Kidney epithelial cell (primary cell): ENCODE results near the gene SLC25A21. TPM values are rescaled to one million over a fixed set of nuclear protein-coding genes. Genes with fewer than 3 reads are reported as not detected.

Source experiments
- DNase-seq: peaks from one replicate; pipeline ENCODE4 v3.0.0-alpha.2; 2010; ENCODE audit warnings: low read depth
- H3K27me3 ChIP-seq: 2 replicates; pipeline ENCODE4 v1.6.0; 2011; ENCODE audit warnings: low read length; ENCODE audit not compliant: control insufficient read depth, insufficient read depth
- H3K36me3 ChIP-seq: 2 replicates; pipeline ENCODE4 v1.5.1; 2011; ENCODE audit warnings: low read length; ENCODE audit not compliant: control insufficient read depth, insufficient read depth
- H3K4me3 ChIP-seq: 2 replicates; pipeline ENCODE4 v1.5.1; 2011; ENCODE audit warnings: low read depth, mild to moderate bottlenecking, control low read depth, low read length
- total RNA-seq: library from RNA; depleted of rRNA; stranded (reverse); fragments of >200 nt; gene quantifications from 2 replicates; pipeline ENCODE4 v1.2.3, GENCODE V29; 2015
- TF ChIP-seq, protein P1 (sequence below): IDR thresholded peaks from 2 replicates; pipeline ENCODE4 v1.5.1; 2011; ENCODE audit warnings: mild to moderate bottlenecking, moderate library complexity, low read length, control low read depth, inconsistent platforms; ENCODE audit not compliant: insufficient read depth, poor library complexity, severe bottlenecking

Gene SLC25A21
- total RNA-seq, 1 donor from 2014 or later: 2.1 TPM

DNA sequence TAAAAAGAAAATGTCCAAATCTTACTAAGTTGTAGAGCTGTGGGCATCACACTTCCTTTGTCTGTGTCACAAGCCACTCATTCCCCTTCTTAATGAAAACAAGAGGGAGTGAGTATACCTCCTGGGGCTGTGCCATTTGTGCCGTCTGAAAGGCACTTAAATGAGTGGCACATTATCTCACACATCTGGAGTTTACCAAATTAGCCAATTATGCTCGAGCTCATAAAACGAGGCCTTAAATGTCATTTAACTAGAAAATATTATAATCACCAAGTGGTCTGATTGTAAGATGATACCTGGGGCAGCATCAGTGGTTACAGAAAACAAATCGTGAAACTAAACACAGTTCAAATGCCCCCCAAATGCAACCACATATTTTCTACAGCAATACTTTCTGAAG lies 364.7 kb downstream of the SLC25A21 start:
- no peak for DNase-seq
- Histone ChIP-seq H3K27me3 (no peaks in the 10 kb centered on the region), H3K36me3 (no peaks in the 10 kb centered on the region), H3K4me3 (no peak overlapping the region)
- TF ChIP-seq, protein P1, sequence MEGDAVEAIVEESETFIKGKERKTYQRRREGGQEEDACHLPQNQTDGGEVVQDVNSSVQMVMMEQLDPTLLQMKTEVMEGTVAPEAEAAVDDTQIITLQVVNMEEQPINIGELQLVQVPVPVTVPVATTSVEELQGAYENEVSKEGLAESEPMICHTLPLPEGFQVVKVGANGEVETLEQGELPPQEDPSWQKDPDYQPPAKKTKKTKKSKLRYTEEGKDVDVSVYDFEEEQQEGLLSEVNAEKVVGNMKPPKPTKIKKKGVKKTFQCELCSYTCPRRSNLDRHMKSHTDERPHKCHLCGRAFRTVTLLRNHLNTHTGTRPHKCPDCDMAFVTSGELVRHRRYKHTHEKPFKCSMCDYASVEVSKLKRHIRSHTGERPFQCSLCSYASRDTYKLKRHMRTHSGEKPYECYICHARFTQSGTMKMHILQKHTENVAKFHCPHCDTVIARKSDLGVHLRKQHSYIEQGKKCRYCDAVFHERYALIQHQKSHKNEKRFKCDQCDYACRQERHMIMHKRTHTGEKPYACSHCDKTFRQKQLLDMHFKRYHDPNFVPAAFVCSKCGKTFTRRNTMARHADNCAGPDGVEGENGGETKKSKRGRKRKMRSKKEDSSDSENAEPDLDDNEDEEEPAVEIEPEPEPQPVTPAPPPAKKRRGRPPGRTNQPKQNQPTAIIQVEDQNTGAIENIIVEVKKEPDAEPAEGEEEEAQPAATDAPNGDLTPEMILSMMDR: no peak

DNA sequence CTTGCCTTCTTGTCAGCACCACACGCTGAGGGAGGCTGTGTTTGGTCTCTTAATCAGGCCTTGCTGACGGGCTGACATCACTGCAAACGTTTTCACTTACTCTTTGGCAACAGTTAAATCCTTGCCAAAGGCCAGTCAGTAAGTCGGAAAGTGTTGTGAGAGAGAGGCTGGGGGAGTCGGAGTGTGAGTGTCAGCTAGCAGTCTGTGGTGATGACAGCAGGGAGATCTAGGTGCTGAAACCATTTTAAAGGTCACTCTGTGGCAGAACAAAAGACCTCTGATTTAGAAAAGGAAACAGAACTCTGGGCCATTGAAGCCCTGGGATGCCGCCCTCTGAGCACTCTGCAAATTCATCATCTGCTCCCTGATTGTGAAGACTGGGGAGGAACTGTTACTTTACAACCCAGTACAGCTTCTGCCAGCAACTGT lies 367.3 kb downstream of the SLC25A21 start:
- H3K36me3 ChIP-seq: no peaks in the 10 kb centered on the region
- no peak for DNase-seq
- TF ChIP-seq, protein P1: no peak
- H3K27me3 ChIP-seq: no peaks in the 10 kb centered on the region
- no peak overlapping the region for H3K4me3 ChIP-seq

DNA sequence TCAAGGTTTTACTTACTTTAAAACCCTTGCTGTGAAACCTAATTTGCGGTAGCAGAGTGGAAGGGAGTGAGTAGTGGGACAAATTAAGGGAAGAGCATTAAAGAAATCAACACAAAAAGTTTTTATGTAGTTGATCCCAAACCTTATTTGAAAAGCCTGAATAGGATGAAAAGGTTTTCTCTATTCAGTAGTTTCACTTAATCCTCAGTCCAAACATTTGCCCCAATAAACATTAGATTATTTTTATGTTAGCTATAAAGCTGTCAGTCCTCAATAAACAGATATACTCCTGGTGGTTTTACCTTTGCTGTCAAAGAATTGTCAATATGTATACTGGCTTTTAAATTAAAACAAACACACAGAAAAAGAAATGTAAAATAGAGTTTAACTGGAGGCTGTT lies 374.8 kb downstream of the SLC25A21 start:
- H3K4me3 ChIP-seq: no peak overlapping the region
- TF ChIP-seq, protein P1: no peak
- no peak for DNase-seq
- H3K36me3 ChIP-seq: no peaks in the 10 kb centered on the region
- H3K27me3 ChIP-seq: no peaks in the 10 kb centered on the region

DNA sequence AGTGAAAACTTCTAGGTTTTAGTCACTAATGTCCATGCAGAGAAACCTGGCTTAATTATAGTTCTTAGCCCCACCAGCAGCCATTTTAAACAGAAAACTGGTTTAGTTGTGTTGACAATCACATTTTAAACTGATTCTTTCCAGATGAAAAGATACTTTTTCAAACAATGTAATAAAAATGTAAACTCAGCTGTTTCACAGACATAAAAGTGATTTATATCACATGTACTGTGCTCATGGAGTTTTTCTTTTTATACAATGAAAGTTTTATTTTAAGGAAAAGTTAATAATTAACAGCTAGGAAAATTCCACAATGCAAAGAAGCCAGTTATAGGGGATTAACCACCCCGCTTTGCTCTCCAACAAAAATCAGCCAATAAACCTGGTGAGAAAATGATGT lies 381.0 kb downstream of the SLC25A21 start:
- TF ChIP-seq, protein P1: no peak
- H3K27me3 ChIP-seq: no peaks in the 10 kb centered on the region
- H3K36me3 ChIP-seq: no peaks in the 10 kb centered on the region
- DNase-seq: no peak
- H3K4me3 ChIP-seq: no peak overlapping the region

DNA sequence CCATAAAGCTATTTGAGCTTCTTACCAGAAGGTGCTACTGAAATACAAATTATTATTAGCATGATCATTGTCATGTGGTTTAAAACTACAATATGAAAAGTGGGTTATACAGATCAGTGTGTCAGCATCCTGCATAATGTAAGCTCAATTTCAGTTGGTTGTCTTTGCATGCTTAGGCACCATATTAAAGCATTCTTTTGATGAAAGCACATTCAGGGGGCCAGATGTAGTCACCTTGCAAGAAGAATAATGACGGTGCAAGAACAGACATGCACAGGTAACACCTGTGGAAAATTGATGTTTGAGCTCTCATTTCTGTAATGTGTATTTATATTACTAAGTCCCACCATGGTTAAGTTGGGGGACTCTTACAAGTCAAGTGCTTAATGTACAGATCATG lies 386.9 kb downstream of the SLC25A21 start:
- Histone ChIP-seq H3K36me3 (no peaks in the 10 kb centered on the region), H3K27me3 (no peaks in the 10 kb centered on the region)

DNA sequence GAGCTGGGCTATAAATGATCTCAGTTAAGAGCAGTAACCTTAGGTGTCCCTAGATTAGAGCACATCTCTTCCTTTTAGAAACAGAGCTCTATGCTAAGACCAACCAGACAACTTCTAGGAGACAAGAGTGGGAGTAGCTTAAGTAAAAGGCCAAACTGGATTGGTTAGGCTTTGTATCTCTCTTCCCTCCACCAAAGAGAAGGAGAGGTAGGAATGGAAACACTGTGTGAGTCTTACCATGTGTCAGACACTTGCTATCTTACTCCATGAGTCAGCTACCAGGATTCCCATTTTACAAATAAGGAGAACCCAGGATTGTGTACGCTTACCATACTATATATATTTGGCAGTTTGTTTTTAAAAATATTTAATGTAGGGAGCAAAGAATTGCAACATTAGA lies 387.9 kb downstream of the SLC25A21 start:
- no peak overlapping the region for H3K4me3 ChIP-seq
- DNase-seq: no peak
- TF ChIP-seq, protein P1: no peak
- H3K27me3 ChIP-seq: no peaks in the 10 kb centered on the region
- H3K36me3 ChIP-seq: no peaks in the 10 kb centered on the region

More for the DNA sequence above, 386.9 kb downstream of the SLC25A21 start:
- DNase-seq: no peak
- H3K4me3 ChIP-seq: no peak overlapping the region
- TF ChIP-seq, protein P1: no peak
